GM12892 (cell line): ENCODE measurements around the gene SLC13A3.

Source experiments
- DNase-seq: peaks from one replicate; pipeline ENCODE4 v3.0.0; 2011; ENCODE audit not compliant: insufficient read length
- FAIRE-seq: peaks from 2 replicates; lab custom pipeline; 2011; peaks lifted over from hg19 to GRCh38; lab: Jason Lieb, UNC
- POLR2A ChIP-seq: IDR thresholded peaks from 2 replicates; pipeline ENCODE4 v1.6.1; 2011; ENCODE audit warnings: low read depth, low read length, control low read depth
- POLR2AphosphoS5 ChIP-seq: IDR thresholded peaks from 2 replicates; pipeline ENCODE4 v1.6.1; 2011; ENCODE audit warnings: low read depth, low read length, control low read depth
- TAF1 ChIP-seq: IDR thresholded peaks from 2 replicates; pipeline ENCODE4 v1.6.1; 2011; ENCODE audit warnings: low read depth, mild to moderate bottlenecking, control low read depth, low read length, borderline replicate concordance

Gene SLC13A3

DNA sequence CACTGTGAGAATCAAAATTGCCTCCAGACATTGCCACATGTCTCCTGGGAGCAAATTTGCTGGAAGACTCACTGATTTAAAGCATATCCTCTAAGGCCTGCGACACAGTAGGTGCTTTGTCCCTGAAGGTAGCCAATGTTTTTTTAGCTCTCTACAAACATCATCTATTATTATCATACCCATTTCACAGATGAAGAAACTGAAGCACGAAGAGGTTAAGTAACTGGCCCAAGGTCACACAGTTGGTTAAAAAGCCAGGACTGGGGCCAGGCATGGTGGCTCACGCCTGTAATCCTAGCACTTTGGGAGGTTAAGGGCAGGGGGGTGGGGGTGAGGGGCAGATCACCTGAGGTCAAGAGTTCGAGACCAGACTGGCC lies 12.4 kb downstream of the SLC13A3 start:
- DNase-seq (no peak), FAIRE-seq (no peak)
- TF ChIP-seq TAF1 (no peak), POLR2A (no peak), POLR2AphosphoS5 (no peak)

DNA sequence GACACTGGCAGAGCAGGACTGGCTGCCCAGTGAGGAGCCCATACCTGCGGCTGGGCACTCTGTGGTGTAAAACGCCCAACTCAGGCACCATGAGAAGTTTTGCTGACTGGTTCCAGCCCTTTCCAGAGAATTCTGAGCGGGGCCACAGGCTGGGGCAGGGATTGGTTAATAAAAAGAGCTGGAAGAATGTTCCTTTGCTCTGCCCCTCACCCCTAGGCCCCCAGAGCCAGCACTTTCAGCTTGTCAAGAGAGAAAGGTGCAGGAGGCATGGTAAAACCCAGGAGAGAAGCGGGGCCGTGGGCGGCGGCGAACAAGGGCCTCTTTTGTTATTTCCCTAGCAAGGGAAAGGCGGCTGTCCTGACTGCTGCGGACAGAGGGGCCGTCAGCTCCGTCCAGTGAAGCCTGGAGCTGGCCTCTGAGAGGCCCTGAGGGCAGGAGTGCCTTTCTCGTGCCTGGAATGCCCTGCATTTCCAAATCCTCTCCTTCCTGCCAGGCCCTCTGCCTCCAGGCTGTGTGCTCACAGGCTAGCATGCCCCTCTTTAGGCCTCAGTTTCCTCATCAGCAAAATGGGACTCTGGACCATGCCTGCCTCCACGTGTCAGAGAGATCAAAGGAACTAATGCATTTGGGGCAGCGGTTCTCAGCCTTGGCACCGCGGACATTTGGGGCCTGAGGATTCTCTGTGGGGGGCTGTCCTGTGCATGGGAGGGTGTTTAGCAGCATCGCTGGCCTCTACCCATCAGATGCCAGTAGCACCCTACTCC lies 12.9 kb downstream of the SLC13A3 start:
- DNase-seq (no peak), FAIRE-seq (no peak)
- TF ChIP-seq POLR2A (no peak), POLR2AphosphoS5 (no peak), TAF1 (no peak)

- TF ChIP-seq TAF1 = no peak
- no peak for TF ChIP-seq POLR2AphosphoS5
- TF ChIP-seq POLR2A = no peak
- no peak for FAIRE-seq
- DNase-seq = no peak
Measured at GRCh38 chr20:46637427-46638133, 13.7 kb downstream of the SLC13A3 start.

GRCh38 chr20:46637020-46637419 lies 14.2 kb downstream of the SLC13A3 start:
- FAIRE-seq (no peak), DNase-seq (no peak)
- no peak for TF ChIP-seq POLR2A

DNA sequence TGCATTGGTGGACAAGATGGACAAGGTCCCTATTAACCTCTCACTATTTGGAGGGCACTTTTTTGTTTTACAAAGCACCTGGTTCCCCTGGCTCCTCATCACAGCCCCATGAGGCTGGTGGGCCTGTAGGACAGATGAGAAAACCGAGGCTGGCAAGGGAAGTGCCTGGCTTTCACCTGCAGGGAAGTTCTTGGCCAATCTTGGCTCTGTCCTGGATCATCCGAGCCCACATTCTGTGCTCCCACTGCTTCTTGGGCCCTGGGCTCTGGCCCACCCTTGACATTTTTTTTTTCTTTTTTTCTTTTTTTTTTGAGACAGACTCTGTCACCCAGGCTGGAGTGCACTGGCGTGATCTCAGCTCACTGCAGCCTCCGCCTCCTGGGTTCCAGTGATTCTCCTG lies 14.7 kb downstream of the SLC13A3 start:
- no peak for FAIRE-seq
- TF ChIP-seq POLR2A (no peak), TAF1 (no peak), POLR2AphosphoS5 (no peak)
- DNase-seq = no peak

DNA sequence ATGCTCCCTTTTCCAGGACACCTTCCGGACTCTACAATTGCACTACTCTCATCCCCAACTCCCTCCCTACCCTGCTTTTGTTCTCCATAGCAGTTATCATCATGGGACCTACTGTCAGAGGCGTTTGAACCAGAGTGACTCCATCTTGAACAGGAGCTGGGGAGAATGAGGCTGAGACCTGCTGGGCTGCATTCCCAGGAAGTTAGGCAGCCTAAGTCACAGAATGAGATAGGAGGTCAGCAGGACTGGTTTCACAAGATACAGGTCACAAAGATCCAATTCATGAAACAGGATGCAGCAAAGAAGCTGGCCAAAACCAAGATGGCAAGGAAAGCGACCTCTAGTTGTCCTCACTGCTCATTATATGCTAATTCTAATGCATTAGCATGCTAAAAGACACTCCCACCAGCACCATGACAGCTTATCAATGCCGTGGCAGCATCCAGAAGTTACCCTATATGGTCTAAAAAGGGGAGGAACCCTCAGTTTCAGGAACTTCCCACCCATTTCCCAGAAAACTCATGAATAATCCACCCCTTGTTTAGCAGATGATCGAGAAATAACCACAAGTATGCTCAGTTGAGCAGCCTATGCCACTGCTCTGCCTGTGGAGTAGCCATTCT lies 15.6 kb downstream of the SLC13A3 start:
- DNase-seq (no peak), FAIRE-seq (no peak)
- no peak for TF ChIP-seq POLR2AphosphoS5
- no peak for TF ChIP-seq TAF1
- no peak for TF ChIP-seq POLR2A

DNA sequence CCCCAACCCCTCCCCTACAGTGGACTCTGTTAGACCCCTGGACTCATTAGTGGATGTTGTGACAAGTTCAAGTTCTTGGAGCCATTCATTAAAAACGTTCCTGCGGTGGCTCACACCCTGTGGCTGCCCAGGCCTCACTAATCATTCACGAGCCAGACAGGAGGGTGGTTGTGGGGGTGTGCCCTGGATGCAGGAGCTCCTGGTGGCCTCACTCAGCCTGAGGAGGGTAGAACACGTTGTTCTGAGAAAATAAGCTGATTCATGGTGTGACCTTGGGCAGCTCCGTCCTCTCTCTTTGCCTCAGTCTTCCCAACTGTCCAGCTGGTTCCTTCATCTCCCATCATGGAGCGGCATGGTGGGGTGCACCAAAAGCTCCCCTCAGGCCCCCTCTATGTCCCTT lies 16.7 kb downstream of the SLC13A3 start:
- DNase-seq = no peak
- TF ChIP-seq TAF1 (no peak), POLR2A (no peak), POLR2AphosphoS5 (no peak)
- FAIRE-seq = no peak

DNA sequence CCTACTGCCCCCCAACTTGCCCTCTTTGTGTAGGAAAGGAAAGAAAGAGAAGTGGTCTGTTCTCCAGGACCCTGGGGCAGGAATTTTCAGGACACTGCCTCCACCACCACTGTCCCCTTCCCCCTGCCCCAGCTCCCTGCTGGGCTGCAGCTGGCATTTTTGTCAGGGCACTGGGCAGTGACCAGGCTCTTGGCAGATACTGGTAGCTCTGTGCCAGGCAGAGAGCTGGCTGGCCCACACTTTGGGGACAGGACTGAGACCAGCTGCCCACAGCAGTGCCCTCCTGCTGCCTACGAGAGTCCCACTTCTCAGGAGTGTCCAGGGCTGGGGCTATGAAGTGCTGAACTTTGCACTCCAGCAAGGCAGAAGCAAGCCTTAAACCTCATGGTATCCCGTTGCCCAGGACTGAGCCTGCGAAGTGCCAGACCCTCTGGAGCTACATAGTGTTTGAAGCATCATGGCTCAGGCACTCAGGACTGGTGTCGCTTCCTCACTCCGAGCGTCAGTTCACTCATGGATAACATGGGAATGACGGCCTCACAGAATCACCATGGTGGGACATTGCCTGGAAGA lies 19.3 kb downstream of the SLC13A3 start:
- no peak for TF ChIP-seq TAF1
- no peak for TF ChIP-seq POLR2A
- TF ChIP-seq POLR2AphosphoS5 = no peak

DNA sequence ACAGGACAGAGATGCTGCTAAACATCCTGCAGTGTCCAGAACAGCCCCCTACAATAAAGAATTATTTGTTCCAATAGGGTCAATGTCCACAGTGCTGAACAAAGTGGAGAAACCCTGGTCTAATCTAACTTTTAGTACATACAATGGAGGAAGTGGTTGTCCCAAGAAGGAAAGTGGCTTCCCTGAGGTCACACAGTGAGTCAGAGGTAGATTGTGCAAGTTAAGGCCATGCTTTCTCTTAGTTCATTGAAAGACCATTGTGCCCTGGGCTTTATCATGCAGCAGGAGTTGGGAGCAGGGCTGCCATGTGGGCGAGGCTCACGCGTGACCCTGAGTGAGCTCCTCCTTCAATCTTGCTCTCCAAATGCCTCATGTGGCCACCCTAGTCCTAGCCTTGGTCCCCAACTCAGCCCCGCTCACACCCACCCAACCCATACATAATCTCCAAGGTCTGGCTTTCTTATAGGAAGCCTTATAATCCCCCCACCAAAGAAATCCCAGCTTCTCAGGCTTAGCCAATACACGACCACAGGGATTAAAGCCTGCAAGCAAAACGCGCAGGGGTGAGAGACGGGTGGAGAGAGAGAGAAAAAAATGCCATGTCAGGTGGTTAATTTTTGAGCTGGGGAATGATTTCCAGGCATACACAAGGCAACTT lies 19.9 kb downstream of the SLC13A3 start:
- DNase-seq (no peak), FAIRE-seq (no peak)
- TF ChIP-seq TAF1 (no peak), POLR2A (no peak), POLR2AphosphoS5 (no peak)

More for the DNA sequence above, 19.3 kb downstream of the SLC13A3 start:
- FAIRE-seq = no peak
- DNase-seq = no peak

DNA sequence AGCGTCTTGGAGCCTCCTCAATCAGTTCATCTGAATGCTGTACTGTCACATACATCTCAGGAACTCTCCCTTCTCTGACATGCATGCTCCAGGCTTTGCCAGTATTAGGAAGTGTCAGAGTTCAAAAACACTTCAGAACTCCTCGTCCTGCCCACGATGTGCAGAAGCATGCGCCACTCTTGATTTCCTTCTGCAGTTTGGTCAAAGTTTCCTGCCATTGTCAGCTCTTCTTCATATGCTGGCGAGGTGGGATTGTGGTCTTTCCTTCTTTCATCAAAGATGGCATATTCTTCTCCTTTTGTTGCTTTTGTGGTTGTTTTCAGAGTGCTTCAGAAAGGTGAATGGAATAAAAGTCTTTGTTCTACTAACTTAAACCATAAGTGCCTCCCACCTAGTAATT lies 21.0 kb downstream of the SLC13A3 start:
- DNase-seq = no peak
- no peak for FAIRE-seq
- TF ChIP-seq POLR2AphosphoS5 (no peak), POLR2A (no peak), TAF1 (no peak)

- TF ChIP-seq POLR2A = no peak
- no peak for TF ChIP-seq POLR2AphosphoS5
- TF ChIP-seq TAF1 = no peak
- DNase-seq = no peak
- no peak for FAIRE-seq
Measured at GRCh38 chr20:46629341-46629740, 21.9 kb downstream of the SLC13A3 start.
